Suprapubic skin (tissue), 4 donors: Measurements from ENCODE around the gene RPL22. TPM values are rescaled to one million over a fixed set of nuclear protein-coding genes. Genes with fewer than 3 reads are reported as not detected.

ENCODE experiments used
- DNase-seq, 2 donors: peaks; one replicate each; pipeline ENCODE4 v3.0.0-alpha.2; 2019; ENCODE audit warnings: low spot score in 2 of 2
- H3K27ac ChIP-seq: fragments of 200-600 bp; sonication (generic); one replicate; pipeline ENCODE4 v1.5.1; 2019
- H3K27me3 ChIP-seq: fragments of 200-600 bp; sonication (generic); one replicate; pipeline ENCODE4 v1.5.1; 2019
- H3K36me3 ChIP-seq: fragments of 200-600 bp; sonication (generic); one replicate; pipeline ENCODE4 v1.5.1; 2019
- H3K4me1 ChIP-seq: fragments of 200-600 bp; sonication (generic); one replicate; pipeline ENCODE4 v1.5.1; 2019
- H3K4me3 ChIP-seq: fragments of 200-600 bp; sonication (generic); one replicate; pipeline ENCODE4 v1.5.1; 2019; ENCODE audit warnings: mild to moderate bottlenecking
- H3K9me3 ChIP-seq: fragments of 200-600 bp; sonication (generic); one replicate; pipeline ENCODE4 v1.5.1; 2019
- EP300 ChIP-seq: sonication (generic); formaldehyde crosslinking; IDR thresholded peaks from one replicate; pipeline ENCODE4 v1.6.1; 2017; ENCODE audit warnings: antibody characterized with exemption
- POLR2A ChIP-seq, 2 donors: fragments of 450-650 bp; IDR thresholded peaks; one replicate each; pipeline ENCODE4 v1.6.1; 2017; ENCODE audit warnings: antibody characterized with exemption in 2 of 2, mild to moderate bottlenecking in 2 of 2, moderate library complexity in 2 of 2
- POLR2AphosphoS5 ChIP-seq, 3 donors: sonication (generic); formaldehyde crosslinking; IDR thresholded peaks; one replicate each; pipeline ENCODE4 v1.6.1; 2017; ENCODE audit warnings: antibody characterized with exemption in 3 of 3
- WGBS: methylation state at CpG from one replicate; pipeline ENCODE4 v1.1.5; 2018; 5-methylcytosine and 5-hydroxymethylcytosine counted together
- total RNA-seq, 4 donors: library from RNA; depleted of rRNA; stranded (reverse); fragments of >200 nt; gene quantifications; one replicate each; pipeline ENCODE4 v1.1.0, GENCODE V29; 2016
- TF ChIP-seq, protein P1 (sequence below), 2 donors: fragments of 200-600 bp in 1 of 2; fragments of 450-650 bp in 1 of 2; sonication (generic) in 1 of 2; IDR thresholded peaks; one replicate each; pipeline ENCODE4 v1.5.1; 2016 to 2019; ENCODE audit warnings: antibody characterized with exemption in 2 of 2, mild to moderate bottlenecking in 1 of 2, moderate library complexity in 1 of 2

Gene RPL22
- total RNA-seq, 4 donors from 2014 or later, result 152 to 206 (median 171) TPM

DNA sequence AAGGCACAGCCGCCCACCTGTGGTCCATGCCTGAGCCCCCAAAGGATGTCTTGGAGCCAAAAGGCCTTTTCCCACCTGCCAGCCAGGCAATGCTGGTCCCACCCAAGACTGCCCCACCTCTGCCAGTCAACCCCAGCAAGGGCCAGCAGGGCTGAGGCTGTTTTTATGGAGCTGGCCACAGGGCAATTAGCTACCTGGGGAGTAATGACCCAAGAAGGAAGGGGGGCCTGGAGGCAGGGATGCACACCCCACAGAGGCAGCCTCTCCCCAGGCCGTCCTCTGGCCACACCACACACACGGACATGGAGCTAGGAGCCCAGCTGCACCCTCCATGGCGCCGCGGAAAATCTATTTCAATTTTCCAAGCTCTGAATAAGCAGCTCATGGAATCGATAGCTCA is 46.5 kb downstream of the RPL22 start:
- Histone ChIP-seq H3K27me3 (peaks cover 28% of the 10 kb centered on the region), H3K4me3 (no peak overlapping the region), H3K4me1 (peaks cover 21% of the 10 kb centered on the region), H3K27ac (no peak overlapping the region), H3K36me3 (no peaks in the 10 kb centered on the region), H3K9me3 (no peaks in the 10 kb centered on the region)
- DNase-seq, result no peak
- WGBS, result 77% methylated on average over 7 of the region's 7 CpGs
- TF ChIP-seq EP300 (no peak), POLR2AphosphoS5 (IDR thresholded peaks at IDR 0.05) (no peak), POLR2A (IDR thresholded peaks at IDR 0.05) (no peak)
- TF ChIP-seq, protein P1, sequence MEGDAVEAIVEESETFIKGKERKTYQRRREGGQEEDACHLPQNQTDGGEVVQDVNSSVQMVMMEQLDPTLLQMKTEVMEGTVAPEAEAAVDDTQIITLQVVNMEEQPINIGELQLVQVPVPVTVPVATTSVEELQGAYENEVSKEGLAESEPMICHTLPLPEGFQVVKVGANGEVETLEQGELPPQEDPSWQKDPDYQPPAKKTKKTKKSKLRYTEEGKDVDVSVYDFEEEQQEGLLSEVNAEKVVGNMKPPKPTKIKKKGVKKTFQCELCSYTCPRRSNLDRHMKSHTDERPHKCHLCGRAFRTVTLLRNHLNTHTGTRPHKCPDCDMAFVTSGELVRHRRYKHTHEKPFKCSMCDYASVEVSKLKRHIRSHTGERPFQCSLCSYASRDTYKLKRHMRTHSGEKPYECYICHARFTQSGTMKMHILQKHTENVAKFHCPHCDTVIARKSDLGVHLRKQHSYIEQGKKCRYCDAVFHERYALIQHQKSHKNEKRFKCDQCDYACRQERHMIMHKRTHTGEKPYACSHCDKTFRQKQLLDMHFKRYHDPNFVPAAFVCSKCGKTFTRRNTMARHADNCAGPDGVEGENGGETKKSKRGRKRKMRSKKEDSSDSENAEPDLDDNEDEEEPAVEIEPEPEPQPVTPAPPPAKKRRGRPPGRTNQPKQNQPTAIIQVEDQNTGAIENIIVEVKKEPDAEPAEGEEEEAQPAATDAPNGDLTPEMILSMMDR (IDR thresholded peaks at IDR 0.05), result no peak

DNA sequence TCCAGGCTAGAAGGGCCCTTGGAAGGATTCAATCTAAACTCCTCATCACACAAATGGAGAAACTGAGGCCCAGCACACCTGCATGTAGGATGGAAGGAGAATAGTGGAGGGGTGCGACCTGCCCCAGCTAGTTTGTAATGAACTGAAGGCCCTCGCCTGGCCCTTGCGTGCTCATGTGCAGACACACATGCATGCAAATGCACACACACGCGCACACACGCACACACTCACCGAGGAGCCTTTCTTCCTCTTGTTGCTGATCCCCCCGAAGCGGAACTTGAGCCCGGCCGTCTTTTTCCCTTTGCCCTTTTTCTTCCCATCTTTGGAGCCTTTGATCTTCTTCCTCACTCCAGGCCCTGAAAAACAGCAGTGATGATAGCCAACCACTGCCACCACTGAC is 47.2 kb downstream of the RPL22 start:
- no peak for DNase-seq
- Histone ChIP-seq H3K36me3 (no peaks in the 10 kb centered on the region), H3K27me3 (peaks cover 35% of the 10 kb centered on the region), H3K4me3 (no peak overlapping the region), H3K4me1 (peaks cover 15% of the 10 kb centered on the region), H3K9me3 (no peaks in the 10 kb centered on the region), H3K27ac (no peak overlapping the region)
- no peak for TF ChIP-seq POLR2AphosphoS5 (IDR thresholded peaks at IDR 0.05)
- TF ChIP-seq, protein P1 (IDR thresholded peaks at IDR 0.05), result no peak
- WGBS, result 77% methylated on average over 11 of the region's 11 CpGs

DNA sequence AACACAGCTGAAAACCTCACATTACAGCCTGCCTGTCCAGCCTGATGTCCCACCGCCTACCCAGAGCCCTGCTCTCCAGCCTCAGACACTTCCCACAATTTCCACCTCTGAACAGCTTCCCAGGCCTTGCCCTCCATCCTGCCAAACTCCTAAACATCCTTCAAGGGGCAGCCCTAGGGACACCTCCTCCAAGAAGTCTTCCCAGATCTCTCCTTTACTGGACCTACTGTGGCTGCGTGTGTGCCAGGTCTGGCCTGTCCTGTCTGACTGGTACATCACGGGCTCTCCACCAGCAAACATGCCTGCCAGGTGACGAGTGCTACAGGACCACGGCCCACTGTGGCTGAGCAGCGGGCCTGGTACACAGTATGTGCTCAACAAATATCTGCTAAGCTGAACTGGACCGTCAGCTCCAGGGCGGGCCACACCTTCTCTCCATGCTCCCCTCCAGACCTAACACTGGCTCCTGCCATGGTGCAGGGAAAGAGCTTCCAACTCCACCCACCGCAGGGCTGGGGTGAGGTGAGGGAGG is 48.0 kb downstream of the RPL22 start:
- 84% methylated on average over 7 of the region's 9 CpGs for WGBS
- Histone ChIP-seq H3K27me3 (peaks cover 40% of the 10 kb centered on the region), H3K36me3 (no peaks in the 10 kb centered on the region), H3K4me3 (no peak overlapping the region), H3K9me3 (no peaks in the 10 kb centered on the region), H3K4me1 (peaks cover 9% of the 10 kb centered on the region), H3K27ac (no peak overlapping the region)
- DNase-seq, result no peak
- TF ChIP-seq POLR2A (IDR thresholded peaks at IDR 0.05) (no peak), EP300 (no peak), POLR2AphosphoS5 (IDR thresholded peaks at IDR 0.05) (no peak)
- TF ChIP-seq, protein P1 (IDR thresholded peaks at IDR 0.05), result no peak

DNA sequence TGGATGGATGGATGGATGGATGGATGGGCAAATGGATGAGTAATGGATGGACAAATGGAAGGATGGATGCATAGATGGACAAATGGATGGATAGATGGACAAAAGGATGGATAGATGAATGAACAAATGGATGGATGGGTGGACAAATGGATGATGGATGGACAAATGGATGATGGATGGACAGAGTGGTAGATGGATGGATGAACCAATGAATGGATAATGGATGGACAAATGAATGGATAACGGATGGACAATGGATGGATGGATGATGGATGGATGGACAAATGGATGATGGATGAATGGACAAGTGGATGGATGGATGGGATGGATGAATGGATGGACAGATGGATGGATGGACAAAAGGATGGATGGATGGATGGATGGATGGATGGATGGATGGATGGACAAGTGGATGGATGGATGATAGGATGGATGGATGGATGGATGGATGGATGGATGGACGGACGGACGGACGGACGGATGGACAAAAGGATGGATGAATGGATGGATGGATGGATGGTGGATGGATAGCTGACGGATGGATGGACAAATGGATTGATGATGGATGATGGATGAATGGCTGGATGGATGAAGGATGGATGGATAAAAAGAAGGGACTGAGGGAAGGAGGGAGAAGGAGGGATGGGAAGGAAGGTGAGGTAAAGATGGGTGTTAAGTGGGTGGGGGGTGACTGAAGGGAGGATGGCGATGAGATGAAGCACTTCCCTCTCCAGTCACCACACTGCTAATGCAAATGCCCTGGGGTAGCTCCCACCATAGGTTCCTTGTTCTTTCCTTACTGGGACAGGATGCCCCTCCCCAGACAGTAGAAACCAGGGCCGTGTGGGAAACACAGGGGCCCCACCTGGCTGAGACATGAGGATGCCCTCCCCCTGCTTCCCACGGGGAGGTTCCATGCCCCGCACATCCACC is 49.1 kb downstream of the RPL22 start:
- H3K27ac ChIP-seq, result no peak overlapping the region
- TF ChIP-seq POLR2A (IDR thresholded peaks at IDR 0.05), result no peak
- DNase-seq, result no peak
- WGBS, result 75% methylated on average over 9 of the region's 11 CpGs
- peaks cover 50% of the 10 kb centered on the region for H3K27me3 ChIP-seq
- H3K9me3 ChIP-seq, result no peaks in the 10 kb centered on the region
- H3K36me3 ChIP-seq, result no peaks in the 10 kb centered on the region
- H3K4me1 ChIP-seq, result peaks cover 9% of the 10 kb centered on the region
- no peak overlapping the region for H3K4me3 ChIP-seq

DNA sequence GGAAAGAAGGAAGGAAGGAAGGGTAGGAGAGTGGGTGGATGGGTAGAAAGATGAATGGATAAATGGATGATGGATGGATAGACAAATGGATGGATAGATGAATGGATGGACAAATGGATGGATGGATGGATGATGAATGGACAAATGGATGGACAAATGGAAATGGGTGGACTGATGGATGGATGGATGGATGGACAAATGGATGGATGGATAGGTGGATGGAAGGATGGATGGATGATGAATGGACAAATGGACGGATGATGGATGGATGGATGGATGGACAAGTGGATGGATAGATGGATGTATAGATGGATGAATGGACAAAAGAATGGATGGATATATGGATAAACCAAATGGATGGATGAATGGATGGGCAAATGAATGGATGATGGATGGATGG is 49.8 kb downstream of the RPL22 start:
- 94% methylated on average over 1 of the region's 1 CpG for WGBS
- no peaks in the 10 kb centered on the region for H3K36me3 ChIP-seq
- no peak for DNase-seq
- H3K4me3 ChIP-seq, result no peak overlapping the region
- no peak for TF ChIP-seq POLR2A (IDR thresholded peaks at IDR 0.05)
- no peak for TF ChIP-seq EP300
- TF ChIP-seq, protein P1 (IDR thresholded peaks at IDR 0.05), result no peak
- TF ChIP-seq POLR2AphosphoS5 (IDR thresholded peaks at IDR 0.05), result no peak
- no peak overlapping the region for H3K27ac ChIP-seq
- H3K9me3 ChIP-seq, result no peaks in the 10 kb centered on the region
- peaks cover 9% of the 10 kb centered on the region for H3K4me1 ChIP-seq
- peaks cover 50% of the 10 kb centered on the region for H3K27me3 ChIP-seq
